Neural crest cell (in vitro differentiated cells): ENCODE data around the gene FHIT. TPM values are rescaled to one million over a fixed set of nuclear protein-coding genes. Genes with fewer than 3 reads are reported as not detected.
"Not testable (repeated sequence)": the region's sequence is repeated elsewhere in the genome, so short reads cannot be mapped to it uniquely, and the experiment has no call there.

Experiments used
- DNase-seq: peaks from one replicate; pipeline ENCODE4 v3.0.0; 2021; ENCODE audit warnings: low read depth, mixed read lengths, low spot score
- H3K27ac Mint-ChIP-seq: one replicate; pipeline ENCODE4 v1.8.0; 2021; ENCODE audit warnings: mild to moderate bottlenecking, mixed read lengths; ENCODE audit not compliant: unreplicated experiment
- H3K27me3 Mint-ChIP-seq: 2 replicates; pipeline ENCODE4 v1.8.0; 2021; ENCODE audit warnings: low read depth, mild to moderate bottlenecking, mixed read lengths
- H3K36me3 Mint-ChIP-seq: 2 replicates; pipeline ENCODE4 v1.8.0; 2021; ENCODE audit warnings: low read depth, mild to moderate bottlenecking, mixed read lengths
- H3K4me1 Mint-ChIP-seq: 2 replicates; pipeline ENCODE4 v1.8.0; 2021; ENCODE audit warnings: mixed read lengths
- H3K4me3 Mint-ChIP-seq: one replicate; pipeline ENCODE4 v1.8.0; 2021; ENCODE audit warnings: mild to moderate bottlenecking, mixed read lengths
- H3K9me3 Mint-ChIP-seq: 2 replicates; pipeline ENCODE4 v1.8.0; 2021; ENCODE audit warnings: mixed read lengths
- total RNA-seq: library from RNA; stranded (reverse); gene quantifications from 2 replicates; pipeline ENCODE4 v1.2.1, GENCODE V29; 2021
- TF ChIP-seq, protein P1 (sequence below): fragments of 200-600 bp; sonication (generic); conservative IDR thresholded peaks from 2 replicates; pipeline ENCODE4 v1.5.0; 2021; ENCODE audit warnings: antibody characterized with exemption, mild to moderate bottlenecking

The FHIT gene
- total RNA-seq, 1 donor from 2014 or later = 5.2 TPM

DNA sequence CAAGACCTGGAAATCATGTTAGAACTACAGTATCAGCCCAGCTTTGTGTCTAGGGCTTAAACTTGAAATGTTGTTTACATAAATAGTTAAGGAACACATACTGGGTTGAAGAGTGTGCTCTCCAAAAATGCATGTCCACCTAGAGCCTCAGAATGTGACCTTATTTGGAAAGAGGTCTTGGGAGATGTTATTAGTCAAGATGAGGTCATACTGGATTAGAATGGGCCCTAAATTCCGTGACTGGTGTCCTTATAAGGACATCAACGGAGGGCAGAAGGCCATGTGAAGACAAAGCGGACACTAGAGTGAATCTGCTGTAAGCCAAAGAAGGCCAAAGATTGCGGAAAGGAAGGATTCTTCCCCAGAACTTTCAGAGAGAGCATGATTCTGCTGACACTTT is 1442.2 kb downstream of the FHIT start:
- Mint-ChIP-seq H3K27ac (peak overlapping the region; percentile 58), H3K36me3 (no peaks in the 10 kb centered on the region), H3K27me3 (no peaks in the 10 kb centered on the region), H3K9me3 (peaks cover 2% of the 10 kb centered on the region), H3K4me1 (peaks cover 28% of the 10 kb centered on the region), H3K4me3 (no peak overlapping the region)
- TF ChIP-seq, protein P1, sequence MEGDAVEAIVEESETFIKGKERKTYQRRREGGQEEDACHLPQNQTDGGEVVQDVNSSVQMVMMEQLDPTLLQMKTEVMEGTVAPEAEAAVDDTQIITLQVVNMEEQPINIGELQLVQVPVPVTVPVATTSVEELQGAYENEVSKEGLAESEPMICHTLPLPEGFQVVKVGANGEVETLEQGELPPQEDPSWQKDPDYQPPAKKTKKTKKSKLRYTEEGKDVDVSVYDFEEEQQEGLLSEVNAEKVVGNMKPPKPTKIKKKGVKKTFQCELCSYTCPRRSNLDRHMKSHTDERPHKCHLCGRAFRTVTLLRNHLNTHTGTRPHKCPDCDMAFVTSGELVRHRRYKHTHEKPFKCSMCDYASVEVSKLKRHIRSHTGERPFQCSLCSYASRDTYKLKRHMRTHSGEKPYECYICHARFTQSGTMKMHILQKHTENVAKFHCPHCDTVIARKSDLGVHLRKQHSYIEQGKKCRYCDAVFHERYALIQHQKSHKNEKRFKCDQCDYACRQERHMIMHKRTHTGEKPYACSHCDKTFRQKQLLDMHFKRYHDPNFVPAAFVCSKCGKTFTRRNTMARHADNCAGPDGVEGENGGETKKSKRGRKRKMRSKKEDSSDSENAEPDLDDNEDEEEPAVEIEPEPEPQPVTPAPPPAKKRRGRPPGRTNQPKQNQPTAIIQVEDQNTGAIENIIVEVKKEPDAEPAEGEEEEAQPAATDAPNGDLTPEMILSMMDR = no peak
- no peak for DNase-seq

DNA sequence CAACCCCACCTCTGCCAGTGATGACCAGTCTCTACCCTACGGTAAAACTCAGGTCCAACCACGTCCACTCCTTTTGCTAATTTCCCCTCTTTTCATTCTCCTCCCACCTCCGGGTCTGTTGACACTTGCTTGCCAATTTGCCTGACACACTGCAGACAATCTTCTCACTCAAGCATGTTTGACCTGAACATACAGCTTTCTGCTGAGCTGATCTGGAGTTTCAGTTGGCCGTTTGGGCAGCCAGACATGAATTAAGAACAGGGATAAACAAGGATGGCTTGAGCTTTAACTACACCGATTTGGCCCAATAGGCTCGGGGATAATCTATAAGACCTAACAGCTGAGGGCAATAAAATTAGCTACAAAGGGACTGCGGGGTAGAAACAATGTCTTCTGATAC is 1442.8 kb downstream of the FHIT start:
- Mint-ChIP-seq H3K4me1 (peaks cover 28% of the 10 kb centered on the region), H3K27ac (peak overlapping the region; percentile 97), H3K27me3 (no peaks in the 10 kb centered on the region), H3K4me3 (no peak overlapping the region), H3K36me3 (no peaks in the 10 kb centered on the region), H3K9me3 (peaks cover 2% of the 10 kb centered on the region)
- TF ChIP-seq, protein P1 = no peak
- no peak for DNase-seq

DNA sequence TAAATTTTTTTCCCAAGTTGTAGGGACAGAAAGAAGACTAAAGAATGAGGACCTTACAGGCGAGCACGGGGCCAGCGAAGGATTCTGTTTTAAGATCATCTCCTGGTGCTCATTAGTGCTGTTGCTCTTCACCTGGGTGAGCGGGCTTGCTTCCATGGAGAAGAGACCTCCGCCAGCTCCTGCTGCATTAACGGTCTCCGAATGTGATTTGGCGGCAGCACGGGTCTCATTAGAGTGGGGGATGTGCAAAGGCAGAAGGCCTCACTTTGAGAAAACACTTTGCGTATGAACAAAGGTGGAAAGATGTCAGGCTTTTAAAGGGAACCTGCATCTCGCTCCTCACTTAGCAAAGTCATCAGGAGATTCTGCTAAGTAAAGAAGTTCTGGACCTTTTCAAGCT is 1448.0 kb downstream of the FHIT start:
- Mint-ChIP-seq H3K36me3 (no peaks in the 10 kb centered on the region), H3K9me3 (peaks cover 2% of the 10 kb centered on the region), H3K27ac (no peak overlapping the region), H3K4me3 (no peak overlapping the region), H3K27me3 (no peaks in the 10 kb centered on the region), H3K4me1 (no peaks in the 10 kb centered on the region)
- no peak for DNase-seq
- TF ChIP-seq, protein P1 = no peak

DNA sequence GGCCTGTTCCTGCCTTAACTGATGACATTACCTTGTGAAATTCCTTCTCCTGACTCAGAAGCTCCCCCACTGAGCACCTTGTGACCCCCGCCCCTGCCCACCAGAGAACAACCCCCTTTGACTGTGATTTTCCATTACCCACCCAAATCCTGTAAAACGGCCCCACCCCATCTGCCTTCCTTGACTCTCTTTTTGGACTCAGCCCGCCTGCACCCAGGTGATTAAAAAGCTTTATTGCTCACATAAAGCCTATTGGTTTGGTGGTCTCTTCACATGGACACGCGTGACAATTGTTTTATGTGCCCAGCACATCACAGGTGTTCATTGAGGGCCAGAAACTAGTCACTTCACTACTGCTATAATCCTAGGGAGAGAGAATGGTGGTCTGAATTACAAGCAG is 1448.8 kb downstream of the FHIT start:
- H3K4me1 Mint-ChIP-seq, H3K4me3 Mint-ChIP-seq, H3K27ac Mint-ChIP-seq, H3K9me3 Mint-ChIP-seq, DNase-seq, H3K36me3 Mint-ChIP-seq, H3K27me3 Mint-ChIP-seq: not testable (repeated sequence)

DNA sequence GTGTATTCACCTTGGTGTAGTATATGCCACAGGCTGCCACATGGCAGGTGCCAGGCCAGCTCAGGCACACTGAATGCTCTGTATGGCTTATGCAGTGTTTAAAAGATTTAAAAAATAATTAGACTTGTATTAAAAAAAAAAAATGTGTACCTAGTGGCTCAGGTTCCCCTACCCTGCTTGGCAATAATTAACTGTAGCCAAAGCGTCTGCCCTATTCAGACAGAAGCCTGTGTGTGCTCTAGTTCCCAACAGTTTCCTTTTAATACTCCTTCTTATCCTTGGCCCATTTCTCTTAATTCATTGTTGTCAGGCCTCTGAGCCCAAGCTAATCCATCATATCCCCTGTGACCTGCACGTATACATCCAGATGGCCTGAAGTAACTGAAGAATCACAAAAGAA is 1449.2 kb downstream of the FHIT start:
- no peaks in the 10 kb centered on the region for H3K27me3 Mint-ChIP-seq
- H3K4me1 Mint-ChIP-seq = no peaks in the 10 kb centered on the region
- H3K4me3 Mint-ChIP-seq = no peak overlapping the region
- DNase-seq = no peak
- H3K27ac Mint-ChIP-seq = no peak overlapping the region
- H3K36me3 Mint-ChIP-seq = no peaks in the 10 kb centered on the region
- H3K9me3 Mint-ChIP-seq = no peaks in the 10 kb centered on the region
- TF ChIP-seq, protein P1 = no peak

DNA sequence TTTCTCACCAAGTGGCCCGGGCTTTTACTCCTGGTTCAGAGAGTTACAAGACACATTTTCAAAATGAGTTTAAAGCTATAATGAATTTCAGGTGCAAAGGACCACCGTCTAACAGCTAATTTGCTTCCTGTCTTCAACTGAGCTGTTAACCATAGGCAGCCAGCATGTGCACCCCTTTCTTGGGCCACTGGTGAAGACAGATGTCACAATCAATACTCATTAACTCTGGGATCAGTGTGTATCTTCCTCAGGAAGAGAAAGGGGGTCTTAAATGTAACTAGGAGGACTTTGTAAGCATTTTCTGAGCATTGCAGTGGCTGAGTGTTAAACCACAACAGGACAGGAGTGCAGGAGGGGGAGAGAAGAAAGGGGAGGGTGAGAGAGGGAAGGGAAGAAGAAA is 1450.8 kb downstream of the FHIT start:
- no peak for DNase-seq
- no peak overlapping the region for H3K4me3 Mint-ChIP-seq
- H3K9me3 Mint-ChIP-seq = no peaks in the 10 kb centered on the region
- TF ChIP-seq, protein P1 = no peak
- no peak overlapping the region for H3K27ac Mint-ChIP-seq
- no peaks in the 10 kb centered on the region for H3K27me3 Mint-ChIP-seq
- H3K4me1 Mint-ChIP-seq = no peaks in the 10 kb centered on the region
- no peaks in the 10 kb centered on the region for H3K36me3 Mint-ChIP-seq
